Activated CD8-positive, alpha-beta memory T cell treated with anti-CD3 and anti-CD28 coated beads, Interleukin-2, amount 50 U/mL, for 1 hour (primary cell): ENCODE measurements around the gene CDCP1.
"Not testable (repeated sequence)": the region's sequence is repeated elsewhere in the genome, so short reads cannot be mapped to it uniquely, and the experiment has no call there.

ENCODE experiments used
- DNase-seq: peaks from one replicate; pipeline ENCODE4 v3.0.0-alpha.2; 2020; ENCODE audit errors: extremely low read depth

CDCP1 gene

GRCh38 chr3:45084820-45085816 is 61.1 kb downstream of the CDCP1 start:
- no peak for DNase-seq

GRCh38 chr3:45084361-45084760 is 61.8 kb downstream of the CDCP1 start:
- no peak for DNase-seq

GRCh38 chr3:45083023-45083422 is 63.2 kb downstream of the CDCP1 start:
- DNase-seq, result no peak

- no peak for DNase-seq
Observed at GRCh38 chr3:45082142-45082538, 64.0 kb downstream of the CDCP1 start.

- DNase-seq, result no peak
Observed at GRCh38 chr3:45081506-45082141, 64.6 kb downstream of the CDCP1 start.

- no peak for DNase-seq
Observed at GRCh38 chr3:45080824-45081223, 65.4 kb downstream of the CDCP1 start.

GRCh38 chr3:45079715-45080114 is 66.5 kb downstream of the CDCP1 start:
- no peak for DNase-seq

GRCh38 chr3:45078910-45079522 is 67.2 kb downstream of the CDCP1 start:
- no peak for DNase-seq

GRCh38 chr3:45078256-45078655 is 67.9 kb downstream of the CDCP1 start:
- DNase-seq, result not testable (repeated sequence)

GRCh38 chr3:45075821-45076625 is 70.2 kb downstream of the CDCP1 start:
- DNase-seq, result no peak

GRCh38 chr3:45071075-45071474 is 75.1 kb downstream of the CDCP1 start:
- DNase-seq, result no peak

GRCh38 chr3:45067941-45068340 is 78.2 kb downstream of the CDCP1 start:
- DNase-seq, result no peak

- no peak for DNase-seq
Observed at GRCh38 chr3:45067486-45067885, 78.7 kb downstream of the CDCP1 start.

GRCh38 chr3:45066109-45066801 is 79.9 kb downstream of the CDCP1 start:
- no peak for DNase-seq

- no peak for DNase-seq
Observed at GRCh38 chr3:45065373-45065720, 80.8 kb downstream of the CDCP1 start.

GRCh38 chr3:45064512-45065372 is 81.4 kb downstream of the CDCP1 start:
- no peak for DNase-seq

GRCh38 chr3:45062697-45063070 is 83.5 kb downstream of the CDCP1 start:
- no peak for DNase-seq

- DNase-seq, result no peak
Observed at GRCh38 chr3:45060165-45060892, 85.8 kb downstream of the CDCP1 start.

- no peak for DNase-seq
Observed at GRCh38 chr3:45059132-45059531, 87.0 kb downstream of the CDCP1 start.

GRCh38 chr3:45057557-45057956 is 88.6 kb downstream of the CDCP1 start:
- DNase-seq, result no peak
